Uterus (tissue), 4 donors: ENCODE measurements around the gene RHOT1. TPM values are rescaled to one million over a fixed set of nuclear protein-coding genes. Genes with fewer than 3 reads are reported as not detected.
A peak's percentile ranks its signal among the peaks of the same experiment; 100 is the strongest.
"Not testable (repeated sequence)": the region's sequence is repeated elsewhere in the genome, so short reads cannot be mapped to it uniquely, and the experiment has no call there.

Experiments
- DNase-seq, 2 donors: peaks; one replicate each; pipeline ENCODE4 v3.0.0-alpha.2; 2019 to 2020
- H3K27ac ChIP-seq, 2 donors: fragments of 200-600 bp; sonication (generic); 1 replicate in 1 of 2; 2 replicates in 1 of 2; pipeline ENCODE4 v1.5.1; 2016 to 2018
- H3K27me3 ChIP-seq, 2 donors: fragments of 200-600 bp; sonication (generic); one replicate each; pipeline ENCODE4 v1.5.1; 2018 to 2019; ENCODE audit warnings: control low read depth in 1 of 2
- H3K36me3 ChIP-seq, 2 donors: fragments of 200-600 bp; sonication (generic); one replicate each; pipeline ENCODE4 v1.5.1; 2019; ENCODE audit warnings: control low read depth in 1 of 2
- H3K4me1 ChIP-seq, 2 donors: fragments of 200-600 bp; sonication (generic); one replicate each; pipeline ENCODE4 v1.5.1; 2018 to 2019; ENCODE audit warnings: control low read depth in 1 of 2
- H3K4me3 ChIP-seq, 2 donors: fragments of 200-600 bp; sonication (generic); 1 replicate in 1 of 2; 2 replicates in 1 of 2; pipeline ENCODE4 v1.5.1; 2018 to 2019; ENCODE audit warnings: mild to moderate bottlenecking in 1 of 2
- H3K9me3 ChIP-seq, 2 donors: fragments of 200-600 bp; sonication (generic); one replicate each; pipeline ENCODE4 v1.5.1; 2019; ENCODE audit warnings: control low read depth in 1 of 2
- CTCF ChIP-seq, 4 experiments: fragments of 200-600 bp in 2 of 4; fragments of 450-650 bp in 2 of 4; sonication (generic) in 2 of 4; IDR thresholded peaks; one replicate each; pipeline ENCODE4 v1.5.1; 2016 to 2019; ENCODE audit warnings: antibody characterized with exemption in 4 of 4, mild to moderate bottlenecking in 2 of 4, moderate library complexity in 1 of 4
- POLR2A ChIP-seq, 2 donors: fragments of 450-650 bp; IDR thresholded peaks; one replicate each; pipeline ENCODE4 v1.6.1; 2016; ENCODE audit warnings: antibody characterized with exemption in 2 of 2, mild to moderate bottlenecking in 1 of 2, moderate library complexity in 1 of 2
- intact Hi-C: fragments of 100-400 bp; cut with DNase I; formaldehyde crosslinking; loops from one replicate; pipeline ENCODE4 v1.15.1; 2023; ENCODE audit warnings: low total_unique reads
- total RNA-seq, 4 donors: library from RNA; depleted of rRNA in 3 of 4; stranded (reverse); fragments of >200 nt in 3 of 4; gene quantifications; one replicate each; pipeline versions ENCODE4 v1.1.0 to v1.2.4, GENCODE V29; 2014 to 2023
- donor health status: DM: yes; HTN: yes; CAD: no.

The RHOT1 gene
- total RNA-seq, 4 donors from 2014 or later, result 15.6 to 86.2 (median 53.8) TPM

- Histone ChIP-seq H3K27me3 (no peaks in the 10 kb centered on the region), H3K4me3 (peak overlapping the region; percentile 74 to 93), H3K27ac (peak overlapping the region; percentile 94 to 96), H3K4me1 (no peaks in the 10 kb centered on the region), H3K9me3 (no peaks in the 10 kb centered on the region), H3K36me3 (no peaks in the 10 kb centered on the region)
- intact Hi-C loops, result no loop called here
- DNase-seq, result peak in 1 of 2 donors; percentile 18
- TF ChIP-seq POLR2A (IDR thresholded peaks at IDR 0.05) (no peak), CTCF (IDR thresholded peaks at IDR 0.05) (no peak)
Measured at GRCh38 chr17:32142857-32143526, 690 bp downstream of the RHOT1 start.

- intact Hi-C loops, result no loop called here
- DNase-seq, result no peak
- H3K4me3 ChIP-seq, result peak overlapping the region; percentile 74 to 93
- H3K27ac ChIP-seq, result peak overlapping the region in 1 of 2 donors; percentile 94
- no peaks in the 10 kb centered on the region for H3K36me3 ChIP-seq
- no peak for TF ChIP-seq POLR2A (IDR thresholded peaks at IDR 0.05)
- TF ChIP-seq CTCF (IDR thresholded peaks at IDR 0.05), result no peak
- no peaks in the 10 kb centered on the region for H3K27me3 ChIP-seq
- no peaks in the 10 kb centered on the region for H3K4me1 ChIP-seq
- no peaks in the 10 kb centered on the region for H3K9me3 ChIP-seq
Measured at GRCh38 chr17:32143527-32143870, 1.2 kb downstream of the RHOT1 start.

GRCh38 chr17:32144442-32144841, 2.1 kb downstream of the RHOT1 start:
- H3K36me3 ChIP-seq, H3K4me3 ChIP-seq, intact Hi-C loops, H3K4me1 ChIP-seq, H3K9me3 ChIP-seq, H3K27me3 ChIP-seq, DNase-seq, H3K27ac ChIP-seq: not testable (repeated sequence)

GRCh38 chr17:32148351-32148750, 6.0 kb downstream of the RHOT1 start:
- DNase-seq, result no peak
- Histone ChIP-seq H3K9me3 (no peaks in the 10 kb centered on the region), H3K27ac (no peak overlapping the region), H3K27me3 (no peaks in the 10 kb centered on the region), H3K36me3 (no peaks in the 10 kb centered on the region), H3K4me3 (no peak overlapping the region), H3K4me1 (no peaks in the 10 kb centered on the region)
- TF ChIP-seq POLR2A (IDR thresholded peaks at IDR 0.05) (no peak), CTCF (IDR thresholded peaks at IDR 0.05) (no peak)
- intact Hi-C loops, result no loop called here

GRCh38 chr17:32150358-32150757, 8.1 kb downstream of the RHOT1 start:
- no peak overlapping the region for H3K4me3 ChIP-seq
- no peaks in the 10 kb centered on the region for H3K27me3 ChIP-seq
- H3K36me3 ChIP-seq, result no peaks in the 10 kb centered on the region
- TF ChIP-seq POLR2A (IDR thresholded peaks at IDR 0.05) (no peak), CTCF (IDR thresholded peaks at IDR 0.05) (no peak)
- no peak overlapping the region for H3K27ac ChIP-seq
- no peaks in the 10 kb centered on the region for H3K9me3 ChIP-seq
- H3K4me1 ChIP-seq, result no peaks in the 10 kb centered on the region
- intact Hi-C loops, result no loop called here
- DNase-seq, result no peak

- TF ChIP-seq CTCF (IDR thresholded peaks at IDR 0.05), result no peak
- no peak for TF ChIP-seq POLR2A (IDR thresholded peaks at IDR 0.05)
- intact Hi-C loops, result no loop called here
- Histone ChIP-seq H3K9me3 (no peaks in the 10 kb centered on the region), H3K27me3 (no peaks in the 10 kb centered on the region), H3K36me3 (no peaks in the 10 kb centered on the region), H3K4me1 (no peaks in the 10 kb centered on the region), H3K4me3 (no peak overlapping the region), H3K27ac (no peak overlapping the region)
- DNase-seq, result no peak
Measured at GRCh38 chr17:32152130-32152529, 9.8 kb downstream of the RHOT1 start.
